ENCODE measurements around the gene ARL13A.
"Not testable (repeated sequence)": the region's sequence is repeated elsewhere in the genome, so short reads cannot be mapped to it uniquely, and the experiment has no call there.

Gene ARL13A

DNA sequence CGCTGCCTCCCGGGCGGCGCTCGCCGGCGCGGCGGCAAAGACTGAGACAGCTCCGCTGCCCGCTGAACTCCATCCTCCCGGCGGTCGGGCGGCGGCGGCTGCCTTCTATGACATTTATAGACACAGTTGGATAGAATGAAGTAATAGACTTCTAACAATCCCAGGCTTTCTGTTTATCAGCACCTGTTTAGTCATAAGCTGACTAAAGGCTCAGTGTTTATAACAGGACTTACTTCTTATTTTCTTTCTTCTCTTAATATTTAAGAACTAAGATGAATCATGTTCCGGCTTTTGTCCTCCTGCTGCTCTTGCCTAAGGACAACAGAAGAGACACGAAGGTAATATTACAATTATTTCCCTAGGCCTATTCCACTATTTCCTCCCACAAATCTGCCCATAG, 3.9 kb downstream of the ARL13A start:
- Histone ChIP-seq H3K36me3 (ENCODE audit: insufficient read depth, low read length) (no peaks in the 10 kb centered on the region), H3K9me3 (ENCODE audit: control insufficient read depth, insufficient read depth, low read length) (no peaks in the 10 kb centered on the region)

DNA sequence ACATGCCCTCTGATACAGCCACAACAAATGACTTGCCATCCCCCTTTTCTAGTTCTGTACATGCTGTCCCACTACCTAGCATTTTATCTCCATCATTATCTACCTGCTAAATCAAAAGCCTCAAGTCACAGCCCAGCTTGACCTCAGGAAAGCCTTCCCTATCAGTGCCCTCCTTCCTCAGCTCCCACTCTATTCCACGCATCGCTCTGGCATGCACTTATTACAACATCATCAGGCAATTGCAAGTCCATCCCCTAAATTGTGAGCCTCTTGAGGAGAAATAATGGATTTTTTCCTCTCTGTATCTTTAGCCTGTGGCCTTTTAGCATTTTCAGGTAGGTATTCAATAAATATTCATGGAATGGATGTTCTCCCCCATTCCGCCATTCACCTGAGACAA, 5.7 kb downstream of the ARL13A start:
- no peak overlapping the region for H3K9ac ChIP-seq (ENCODE audit: low read depth, low read length)
- no peaks in the 10 kb centered on the region for H3K4me1 ChIP-seq (ENCODE audit: insufficient read depth, low read length)
- no peaks in the 10 kb centered on the region for H3K36me3 ChIP-seq (ENCODE audit: insufficient read depth, low read length)
- no peaks in the 10 kb centered on the region for H3K9me3 ChIP-seq (ENCODE audit: control insufficient read depth, insufficient read depth, low read length)

More for the DNA sequence above, 3.9 kb downstream of the ARL13A start:
- Histone ChIP-seq H3K9ac (ENCODE audit: low read depth, low read length) (no peak overlapping the region), H3K4me1 (ENCODE audit: insufficient read depth, low read length) (no peaks in the 10 kb centered on the region)

DNA sequence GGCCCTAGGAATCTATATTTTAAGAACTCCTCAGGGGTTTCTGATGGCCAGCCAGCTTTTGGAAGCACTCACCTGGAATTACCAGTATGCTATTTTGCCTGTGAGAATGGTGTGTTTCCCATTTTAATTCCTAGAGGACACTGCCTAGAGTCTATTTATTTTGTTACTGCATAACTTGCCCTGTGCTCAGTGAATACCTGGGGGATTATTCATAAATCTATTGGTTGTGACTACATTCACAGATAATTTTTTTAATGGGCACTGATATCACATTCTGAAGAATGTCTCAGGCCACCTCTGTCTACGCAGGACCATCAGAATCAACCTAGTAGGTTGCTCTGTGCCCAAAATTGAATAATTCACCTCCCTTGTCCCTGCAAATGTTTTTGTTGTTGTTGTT, 6.7 kb downstream of the ARL13A start:
- H3K36me3 ChIP-seq (ENCODE audit: insufficient read depth, low read length) = no peaks in the 10 kb centered on the region
- H3K4me1 ChIP-seq (ENCODE audit: insufficient read depth, low read length) = no peaks in the 10 kb centered on the region; the same call in 1 of the 2 replicates
- H3K9me3 ChIP-seq (ENCODE audit: control insufficient read depth, insufficient read depth, low read length) = no peaks in the 10 kb centered on the region
- no peak overlapping the region for H3K9ac ChIP-seq (ENCODE audit: low read depth, low read length)

DNA sequence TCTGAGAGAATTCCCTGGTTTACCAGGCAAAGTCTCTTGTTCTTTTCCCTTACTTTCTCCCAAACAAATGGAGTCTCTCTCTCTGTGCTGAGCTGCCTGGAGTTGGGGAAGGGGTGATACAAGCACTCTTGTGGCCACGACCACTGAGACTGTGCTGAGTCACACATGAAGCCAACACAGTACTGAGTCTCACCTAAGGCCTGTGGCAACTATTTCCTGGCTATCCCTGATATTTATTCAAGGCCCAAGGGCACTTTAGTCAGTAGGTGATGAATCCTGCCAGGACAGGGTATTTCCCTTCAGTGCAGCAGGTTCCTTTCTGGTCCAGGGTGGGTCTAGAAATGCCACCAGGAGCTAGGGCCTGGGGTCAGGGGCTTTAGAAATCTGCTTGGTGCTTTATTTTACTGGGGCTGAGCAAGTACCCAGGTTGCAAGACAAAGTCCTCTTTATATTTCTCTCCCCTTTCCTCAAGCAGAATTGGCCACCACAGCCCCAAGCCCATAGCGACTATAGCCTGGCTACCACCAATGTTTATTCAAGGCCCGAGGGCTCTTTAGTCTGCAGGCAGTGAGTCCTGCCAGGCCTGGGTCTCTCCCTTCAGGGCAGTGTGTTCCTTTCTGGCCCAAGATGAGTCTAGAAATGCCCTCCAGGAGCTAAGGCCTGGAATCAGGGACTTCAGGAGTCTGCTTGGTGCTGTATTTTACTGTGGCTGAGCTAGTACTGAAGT, 10.5 kb downstream of the ARL13A start:
- no peaks in the 10 kb centered on the region; the same call in 1 of the 2 replicates for H3K4me1 ChIP-seq (ENCODE audit: insufficient read depth, low read length)
- no peaks in the 10 kb centered on the region for H3K36me3 ChIP-seq (ENCODE audit: insufficient read depth, low read length)
- no peaks in the 10 kb centered on the region for H3K9me3 ChIP-seq (ENCODE audit: control insufficient read depth, insufficient read depth, low read length)
- H3K9ac ChIP-seq (ENCODE audit: low read depth, low read length) = no peak overlapping the region

DNA sequence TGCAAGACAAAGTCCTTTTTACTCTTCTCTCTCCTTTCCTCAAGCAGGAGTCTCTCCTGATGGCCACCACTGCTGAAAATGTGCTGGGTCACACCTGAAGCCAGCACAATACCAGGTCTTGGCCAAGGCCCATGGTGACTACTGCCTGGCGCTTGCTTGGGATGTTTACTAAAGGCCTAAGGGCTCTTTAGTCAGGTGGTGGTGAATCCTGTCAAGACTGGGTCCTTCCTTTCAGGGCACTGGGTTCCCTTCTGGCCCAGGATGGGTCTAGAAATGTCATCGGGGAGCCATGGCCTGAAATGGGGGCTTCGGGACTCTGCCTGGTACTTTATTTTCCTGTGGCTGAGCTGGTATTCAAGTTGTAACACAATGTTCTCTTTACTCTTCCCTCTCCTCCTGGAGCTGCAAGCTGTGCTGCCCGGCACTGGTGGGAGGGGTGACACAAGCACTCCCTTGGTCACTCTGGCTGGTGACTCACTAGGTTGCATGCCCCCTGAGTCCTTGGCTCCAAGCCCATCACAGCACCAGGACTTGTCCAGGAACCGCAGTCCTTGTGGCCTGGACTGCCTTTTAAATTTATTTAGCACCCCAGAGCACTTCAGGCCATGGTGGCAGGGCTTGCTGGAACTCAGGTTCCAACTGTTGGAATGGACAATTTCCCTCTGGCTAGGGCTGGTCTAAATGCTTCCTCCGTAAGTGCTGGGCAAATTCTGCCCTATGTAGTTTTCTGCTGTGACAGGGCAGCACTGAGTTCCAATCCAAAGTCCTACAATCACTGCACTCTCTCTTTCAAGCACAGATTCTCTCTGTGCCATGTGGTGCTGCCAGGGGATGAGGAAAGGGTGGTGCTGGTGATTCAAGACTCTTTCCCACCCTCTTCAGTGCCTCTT, 11.3 kb downstream of the ARL13A start:
- Histone ChIP-seq H3K9me3 (ENCODE audit: control insufficient read depth, insufficient read depth, low read length) (no peaks in the 10 kb centered on the region), H3K36me3 (ENCODE audit: insufficient read depth, low read length) (no peaks in the 10 kb centered on the region), H3K4me1 (ENCODE audit: insufficient read depth, low read length) (no peaks in the 10 kb centered on the region; the same call in 1 of the 2 replicates), H3K9ac (ENCODE audit: low read depth, low read length) (no peak overlapping the region)

DNA sequence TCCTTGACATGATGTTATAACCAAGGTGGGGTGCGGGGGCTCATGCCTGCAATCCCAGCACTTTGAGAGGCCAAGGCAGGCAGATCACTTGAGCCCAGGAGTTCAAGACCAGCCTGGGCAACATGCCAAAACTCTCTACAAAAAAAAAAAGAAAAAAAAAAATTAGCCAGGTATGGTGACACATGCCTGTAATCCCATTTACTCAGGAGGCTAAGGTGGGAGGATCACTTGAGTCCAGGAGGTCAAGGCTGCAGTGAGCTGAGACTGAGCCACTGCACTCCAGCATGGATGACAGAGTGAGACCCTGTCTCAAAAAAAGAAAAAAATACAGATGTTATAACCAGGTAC, 12.0 kb downstream of the ARL13A start:
- H3K9me3 ChIP-seq (ENCODE audit: control insufficient read depth, insufficient read depth, low read length); H3K9ac ChIP-seq (ENCODE audit: low read depth, low read length); H3K4me1 ChIP-seq (ENCODE audit: insufficient read depth, low read length); H3K36me3 ChIP-seq (ENCODE audit: insufficient read depth, low read length): not testable (repeated sequence)

DNA sequence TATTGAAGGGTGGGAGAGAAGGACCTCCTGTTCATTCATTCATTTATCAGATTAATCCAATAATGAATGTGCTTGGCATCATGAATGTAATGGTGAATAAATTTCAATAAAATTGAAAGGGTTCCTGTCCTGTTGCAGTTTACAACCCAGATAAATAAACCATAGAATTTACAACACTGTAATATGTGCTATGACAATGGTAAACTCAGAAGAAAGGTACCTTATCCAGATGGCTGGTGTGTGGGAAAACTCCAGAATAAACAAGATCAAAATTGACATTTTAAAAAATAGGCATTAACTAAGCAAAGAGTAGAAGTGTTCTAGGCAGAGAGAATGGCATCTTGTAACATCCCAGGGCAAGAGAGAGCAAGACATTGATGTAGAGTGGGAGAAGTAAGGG, 15.3 kb downstream of the ARL13A start:
- H3K4me1 ChIP-seq (ENCODE audit: insufficient read depth, low read length) = no peaks in the 10 kb centered on the region; the same call in 1 of the 2 replicates
- no peaks in the 10 kb centered on the region for H3K9me3 ChIP-seq (ENCODE audit: control insufficient read depth, insufficient read depth, low read length)
- no peak overlapping the region for H3K9ac ChIP-seq (ENCODE audit: low read depth, low read length)
- no peaks in the 10 kb centered on the region for H3K36me3 ChIP-seq (ENCODE audit: insufficient read depth, low read length)

DNA sequence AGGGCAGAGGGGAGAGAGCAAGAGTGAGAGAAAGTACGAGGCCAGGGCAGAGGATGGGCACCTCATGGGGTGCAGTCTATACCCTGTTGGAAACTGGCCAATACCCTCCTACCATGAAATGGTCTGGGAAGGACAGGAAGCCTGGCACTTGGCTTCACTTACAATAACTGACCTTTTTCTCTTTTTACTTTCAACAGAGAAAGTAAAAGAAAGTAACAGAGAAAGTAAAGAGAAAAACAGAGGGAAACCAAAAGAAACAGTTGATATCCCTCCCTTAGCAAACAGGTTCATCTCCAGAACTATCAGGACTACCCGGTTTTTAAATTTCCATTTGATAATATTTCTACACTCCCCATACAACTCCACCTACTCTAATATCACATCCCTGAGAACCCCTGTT, 20.6 kb downstream of the ARL13A start:
- Histone ChIP-seq H3K9ac (ENCODE audit: low read depth, low read length) (no peak overlapping the region), H3K36me3 (ENCODE audit: insufficient read depth, low read length) (no peaks in the 10 kb centered on the region), H3K9me3 (ENCODE audit: control insufficient read depth, insufficient read depth, low read length) (no peaks in the 10 kb centered on the region), H3K4me1 (ENCODE audit: insufficient read depth, low read length) (peaks cover 13% of the 10 kb centered on the region; the same call in 1 of the 2 replicates)

DNA sequence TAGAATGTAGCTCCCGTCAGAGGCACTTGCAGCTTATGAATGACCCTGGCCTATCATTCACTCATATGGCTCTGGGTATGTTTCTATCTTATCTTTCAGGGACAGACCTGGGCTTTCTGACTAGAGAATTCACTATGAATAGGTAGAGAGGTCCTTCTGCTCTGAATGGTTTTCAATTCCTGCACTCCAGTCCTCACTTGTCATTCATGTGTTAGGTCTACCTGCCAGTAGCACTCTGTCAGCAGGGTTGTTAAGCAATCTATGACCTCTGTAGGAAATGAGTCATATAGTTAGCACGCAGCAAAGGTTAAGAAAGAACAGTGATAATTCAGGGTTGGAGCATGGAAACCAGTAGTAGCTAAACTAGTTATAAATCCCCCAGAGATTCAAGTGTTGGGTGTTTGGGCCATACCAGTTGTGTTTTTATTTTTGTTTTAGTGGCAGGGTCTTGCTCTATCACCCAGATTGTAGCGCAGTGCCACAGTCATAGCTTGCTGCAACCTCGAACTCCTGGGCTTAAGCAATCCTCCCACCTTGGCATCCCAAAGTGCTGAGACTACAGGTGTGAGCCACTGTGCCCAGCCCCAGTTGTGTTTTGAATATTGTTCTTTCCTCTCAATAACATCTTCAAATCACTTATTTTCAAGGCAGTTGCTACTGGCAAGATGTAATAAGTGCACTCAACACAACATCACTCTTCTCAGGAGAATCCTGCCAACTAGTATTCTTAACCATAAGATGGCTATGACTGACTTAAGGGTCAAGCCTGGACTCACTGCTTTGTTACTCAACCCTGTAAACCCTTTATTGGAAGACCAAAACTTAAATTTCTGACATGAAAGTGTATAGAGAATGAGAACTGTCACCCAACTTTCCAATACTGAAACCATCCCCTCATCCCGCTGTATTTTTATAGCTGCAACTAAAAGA, 25.1 kb downstream of the ARL13A start:
- Histone ChIP-seq H3K9ac (ENCODE audit: low read depth, low read length) (no peak overlapping the region), H3K4me1 (ENCODE audit: insufficient read depth, low read length) (peaks cover 13% of the 10 kb centered on the region; the same call in 1 of the 2 replicates), H3K36me3 (ENCODE audit: insufficient read depth, low read length) (no peaks in the 10 kb centered on the region), H3K9me3 (ENCODE audit: control insufficient read depth, insufficient read depth, low read length) (no peaks in the 10 kb centered on the region)

DNA sequence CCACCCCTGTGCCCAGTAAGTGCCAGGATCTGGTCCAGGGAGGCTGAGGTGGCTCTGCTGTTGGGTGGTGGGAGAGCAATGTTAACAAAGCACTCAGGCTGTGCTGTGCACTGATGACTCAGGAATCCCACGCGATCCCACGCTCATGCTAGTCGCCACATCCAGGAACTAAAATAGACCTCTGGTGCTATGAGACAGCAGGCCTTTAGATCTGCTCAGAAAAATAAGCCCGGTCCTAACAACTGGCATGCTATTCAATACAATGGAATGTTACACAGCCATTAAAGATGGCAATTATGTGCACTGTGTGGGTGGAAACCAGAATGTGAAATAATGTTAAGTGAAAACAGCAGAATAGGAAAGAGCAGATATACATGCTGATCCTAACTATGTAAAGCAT, 26.0 kb downstream of the ARL13A start:
- Histone ChIP-seq H3K4me1 (ENCODE audit: insufficient read depth, low read length) (peaks cover 13% of the 10 kb centered on the region; the same call in 1 of the 2 replicates), H3K36me3 (ENCODE audit: insufficient read depth, low read length) (no peaks in the 10 kb centered on the region), H3K9ac (ENCODE audit: low read depth, low read length) (no peak overlapping the region), H3K9me3 (ENCODE audit: control insufficient read depth, insufficient read depth, low read length) (no peaks in the 10 kb centered on the region)

DNA sequence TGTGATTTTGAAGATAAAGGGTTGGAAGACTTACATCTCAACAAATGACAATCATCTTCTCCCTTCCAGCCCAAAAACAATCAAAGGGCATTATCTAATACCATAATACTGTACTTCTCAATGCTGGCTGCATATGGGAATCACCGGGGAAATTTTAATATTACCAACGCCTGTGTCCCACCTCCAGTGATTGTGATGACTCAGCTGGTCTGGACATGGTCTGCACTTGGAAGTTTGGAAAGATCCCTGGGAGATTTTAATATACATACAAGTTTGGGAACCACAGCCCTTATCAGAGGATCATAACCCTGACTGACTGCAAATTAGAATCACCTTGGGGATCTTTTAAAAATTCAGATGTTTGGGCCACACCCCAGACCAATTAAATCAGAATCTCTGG, 29.9 kb downstream of the ARL13A start:
- no peak overlapping the region for H3K9ac ChIP-seq (ENCODE audit: low read depth, low read length)
- H3K36me3 ChIP-seq (ENCODE audit: insufficient read depth, low read length) = no peaks in the 10 kb centered on the region
- H3K9me3 ChIP-seq (ENCODE audit: control insufficient read depth, insufficient read depth, low read length) = no peaks in the 10 kb centered on the region
- H3K4me1 ChIP-seq (ENCODE audit: insufficient read depth, low read length) = peaks cover 5% of the 10 kb centered on the region; the same call in 1 of the 2 replicates

DNA sequence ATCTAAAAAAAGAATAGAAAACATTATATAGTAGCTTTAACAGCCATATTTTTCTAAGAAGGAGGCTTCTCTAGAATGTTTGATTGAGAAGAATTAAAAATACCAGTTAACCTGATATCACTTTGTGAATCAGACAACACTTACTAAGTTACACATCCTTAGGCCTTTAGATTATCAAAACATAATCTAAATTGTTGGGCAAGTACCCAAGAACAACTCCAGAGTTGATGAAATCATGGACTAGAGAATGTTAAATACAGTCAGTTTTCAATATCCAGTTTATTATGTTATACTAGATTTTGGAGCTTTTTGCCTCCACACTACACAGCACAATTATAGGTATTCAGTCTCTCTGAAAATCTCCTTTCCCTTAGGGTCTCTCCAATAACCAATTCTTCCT, 39.6 kb downstream of the ARL13A start:
- Histone ChIP-seq H3K4me1 (ENCODE audit: insufficient read depth, low read length) (no peaks in the 10 kb centered on the region), H3K9me3 (ENCODE audit: control insufficient read depth, insufficient read depth, low read length) (no peaks in the 10 kb centered on the region), H3K9ac (ENCODE audit: low read depth, low read length) (no peak overlapping the region), H3K36me3 (ENCODE audit: insufficient read depth, low read length) (no peaks in the 10 kb centered on the region)

DNA sequence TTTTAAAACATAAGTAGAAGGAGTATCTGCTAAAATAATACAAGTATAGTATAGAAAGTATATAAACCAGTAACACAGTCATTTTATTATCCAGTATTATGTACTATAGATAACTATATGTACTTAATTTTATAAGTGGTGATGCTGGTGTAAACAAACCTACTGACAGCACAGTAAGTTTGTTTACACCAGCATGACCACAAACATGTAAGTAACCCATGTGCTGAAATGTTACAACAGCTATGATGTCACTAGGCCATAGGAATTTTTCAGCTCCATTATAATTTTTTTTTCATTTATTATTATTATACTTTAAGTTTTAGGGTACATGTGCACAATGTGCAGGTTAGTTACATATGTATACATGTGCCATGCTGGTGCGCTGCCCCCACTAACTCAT, 42.5 kb downstream of the ARL13A start:
- H3K36me3 ChIP-seq (ENCODE audit: insufficient read depth, low read length); H3K4me1 ChIP-seq (ENCODE audit: insufficient read depth, low read length): not testable (repeated sequence)

DNA sequence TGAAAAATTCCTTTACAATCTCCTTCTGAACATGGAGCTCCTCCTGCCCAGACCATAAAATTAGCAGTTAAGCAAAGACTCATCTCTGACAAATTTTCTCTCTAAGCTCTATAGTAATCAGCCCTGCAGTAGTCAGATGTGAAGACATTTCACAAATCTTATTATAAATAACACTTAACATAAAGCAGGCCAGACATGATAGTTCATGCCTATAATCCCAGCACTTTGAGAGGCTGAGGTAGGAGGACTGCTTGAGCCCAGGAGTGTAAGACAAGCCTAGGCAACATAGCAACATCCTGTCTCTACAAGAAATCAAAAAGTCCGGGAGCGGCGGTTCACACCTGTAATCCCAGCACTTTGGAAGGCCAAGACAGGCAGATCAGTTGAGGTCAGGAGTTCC, 52.5 kb downstream of the ARL13A start:
- Histone ChIP-seq H3K9me3 (ENCODE audit: control insufficient read depth, insufficient read depth, low read length) (no peaks in the 10 kb centered on the region), H3K4me1 (ENCODE audit: insufficient read depth, low read length) (no peaks in the 10 kb centered on the region), H3K36me3 (ENCODE audit: insufficient read depth, low read length) (no peaks in the 10 kb centered on the region), H3K9ac (ENCODE audit: low read depth, low read length) (no peak overlapping the region)

More for the DNA sequence above, 42.5 kb downstream of the ARL13A start:
- H3K9ac ChIP-seq (ENCODE audit: low read depth, low read length); H3K9me3 ChIP-seq (ENCODE audit: control insufficient read depth, insufficient read depth, low read length): not testable (repeated sequence)

All from ES-I3 (cell line).